ENCODE results near the gene MRPS6. TPM values are rescaled to one million over a fixed set of nuclear protein-coding genes. Genes with fewer than 3 reads are reported as not detected.
A peak's percentile ranks its signal among the peaks of the same experiment; 100 is the strongest.

Gene MRPS6
- total and polyA plus RNA-seq, 2 of the 13 experiments (the other 11 are each of a cell fraction or from before 2014, with no cell fraction given), result 14.2 to 26.9 TPM

DNA sequence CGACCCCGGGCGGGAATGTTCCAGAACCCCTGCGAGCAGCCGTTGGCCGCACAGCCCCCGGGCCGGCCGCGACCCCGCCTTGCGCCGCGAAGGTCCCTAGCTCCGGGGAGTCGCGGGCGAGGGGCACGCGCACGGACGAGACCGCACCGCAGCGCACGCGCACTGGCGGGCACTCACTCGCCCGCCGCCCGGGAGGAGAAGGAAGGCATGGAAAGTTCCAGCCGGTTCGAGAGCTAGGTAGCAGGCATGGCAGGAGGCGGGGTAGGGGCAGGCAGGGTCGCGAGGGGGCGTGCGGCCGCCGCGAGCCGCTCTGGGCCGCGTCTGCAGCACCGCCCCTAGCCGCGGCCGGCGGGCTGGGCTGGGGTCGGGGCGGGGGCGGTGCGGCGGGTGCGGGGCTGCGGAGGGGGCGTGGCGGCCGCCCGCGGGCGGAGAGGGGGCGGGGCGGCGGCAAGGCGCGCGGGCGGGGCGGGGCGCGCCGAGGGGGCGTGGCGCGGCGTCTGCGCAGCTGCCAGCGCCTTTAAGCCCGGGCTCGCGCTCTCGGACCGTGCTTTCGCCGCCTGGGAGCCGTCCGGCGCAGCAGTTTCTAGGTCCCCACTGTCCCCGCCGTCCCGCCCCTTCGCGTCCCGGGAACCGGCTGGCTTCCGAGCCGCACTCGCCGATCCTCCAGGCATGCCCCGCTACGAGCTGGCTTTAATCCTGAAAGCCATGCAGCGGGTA lies at the start of gene MRPS6, which contains the start of gene SLC5A3 (continued):
- no peak for TF ChIP-seq ZNF460 (CRISPR knock-in tag; IDR thresholded peaks at IDR 0.05; ENCODE audit: borderline replicate concordance)
- TF ChIP-seq E2F5 (CRISPR knock-in tag; conservative IDR thresholded peaks at IDR 0.05), result peak; percentile 35; the same call in 1 of the 2 replicates
- no peak for TF ChIP-seq THAP8 (CRISPR knock-in tag; IDR thresholded peaks at IDR 0.05; ENCODE audit: borderline replicate concordance)
- TF ChIP-seq SCMH1 (CRISPR knock-in tag; IDR thresholded peaks at IDR 0.05; ENCODE audit: borderline replicate concordance), result no peak
- no peak; the same call in 1 of the 2 replicates for TF ChIP-seq ZNF614 (CRISPR knock-in tag; IDR thresholded peaks at IDR 0.05; ENCODE audit: borderline replicate concordance)
- TF ChIP-seq ZFYVE20 (CRISPR knock-in tag; IDR thresholded peaks at IDR 0.05; ENCODE audit: borderline replicate concordance, low read depth), result no peak
- TF ChIP-seq ARID2 (CRISPR knock-in tag; IDR thresholded peaks at IDR 0.05; ENCODE audit: borderline replicate concordance), result no peak
- peak; percentile 52 for TF ChIP-seq ASH2L (IDR thresholded peaks at IDR 0.05; ENCODE audit: insufficient read length, low read depth, low read length)
- 0 out of 2 replicates have a peak, but pooled peaks have one; percentile 36 for TF ChIP-seq MXD4 (CRISPR knock-in tag; IDR thresholded peaks at IDR 0.05)
- no peak for TF ChIP-seq PPARG (CRISPR knock-in tag; conservative IDR thresholded peaks at IDR 0.05)
- TF ChIP-seq, protein P1, sequence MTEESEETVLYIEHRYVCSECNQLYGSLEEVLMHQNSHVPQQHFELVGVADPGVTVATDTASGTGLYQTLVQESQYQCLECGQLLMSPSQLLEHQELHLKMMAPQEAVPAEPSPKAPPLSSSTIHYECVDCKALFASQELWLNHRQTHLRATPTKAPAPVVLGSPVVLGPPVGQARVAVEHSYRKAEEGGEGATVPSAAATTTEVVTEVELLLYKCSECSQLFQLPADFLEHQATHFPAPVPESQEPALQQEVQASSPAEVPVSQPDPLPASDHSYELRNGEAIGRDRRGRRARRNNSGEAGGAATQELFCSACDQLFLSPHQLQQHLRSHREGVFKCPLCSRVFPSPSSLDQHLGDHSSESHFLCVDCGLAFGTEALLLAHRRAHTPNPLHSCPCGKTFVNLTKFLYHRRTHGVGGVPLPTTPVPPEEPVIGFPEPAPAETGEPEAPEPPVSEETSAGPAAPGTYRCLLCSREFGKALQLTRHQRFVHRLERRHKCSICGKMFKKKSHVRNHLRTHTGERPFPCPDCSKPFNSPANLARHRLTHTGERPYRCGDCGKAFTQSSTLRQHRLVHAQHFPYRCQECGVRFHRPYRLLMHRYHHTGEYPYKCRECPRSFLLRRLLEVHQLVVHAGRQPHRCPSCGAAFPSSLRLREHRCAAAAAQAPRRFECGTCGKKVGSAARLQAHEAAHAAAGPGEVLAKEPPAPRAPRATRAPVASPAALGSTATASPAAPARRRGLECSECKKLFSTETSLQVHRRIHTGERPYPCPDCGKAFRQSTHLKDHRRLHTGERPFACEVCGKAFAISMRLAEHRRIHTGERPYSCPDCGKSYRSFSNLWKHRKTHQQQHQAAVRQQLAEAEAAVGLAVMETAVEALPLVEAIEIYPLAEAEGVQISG (CRISPR knock-in tag; IDR thresholded peaks at IDR 0.05), result peak; percentile 35
- no peak for TF ChIP-seq ZNF143 (CRISPR knock-in tag; IDR thresholded peaks at IDR 0.05)
- TF ChIP-seq REPIN1 (CRISPR knock-in tag; IDR thresholded peaks at IDR 0.05; ENCODE audit: borderline replicate concordance, low read depth), result no peak
- TF ChIP-seq, protein P2, sequence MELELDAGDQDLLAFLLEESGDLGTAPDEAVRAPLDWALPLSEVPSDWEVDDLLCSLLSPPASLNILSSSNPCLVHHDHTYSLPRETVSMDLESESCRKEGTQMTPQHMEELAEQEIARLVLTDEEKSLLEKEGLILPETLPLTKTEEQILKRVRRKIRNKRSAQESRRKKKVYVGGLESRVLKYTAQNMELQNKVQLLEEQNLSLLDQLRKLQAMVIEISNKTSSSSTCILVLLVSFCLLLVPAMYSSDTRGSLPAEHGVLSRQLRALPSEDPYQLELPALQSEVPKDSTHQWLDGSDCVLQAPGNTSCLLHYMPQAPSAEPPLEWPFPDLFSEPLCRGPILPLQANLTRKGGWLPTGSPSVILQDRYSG (CRISPR knock-in tag; IDR thresholded peaks at IDR 0.05), result no peak
- TF ChIP-seq ZNF441 (CRISPR knock-in tag; IDR thresholded peaks at IDR 0.05; ENCODE audit: borderline replicate concordance), result 0 out of 2 replicates have a peak, but pooled peaks have one; percentile 20
- TF ChIP-seq DZIP1 (CRISPR knock-in tag; IDR thresholded peaks at IDR 0.05), result no peak
- no peak for TF ChIP-seq ZNF136 (CRISPR knock-in tag; IDR thresholded peaks at IDR 0.05; ENCODE audit: low read depth)
- TF ChIP-seq RFXAP (CRISPR knock-in tag; IDR thresholded peaks at IDR 0.05; ENCODE audit: borderline replicate concordance), result no peak; the same call in 1 of the 2 replicates
- TF ChIP-seq ZNF230 (CRISPR knock-in tag; IDR thresholded peaks at IDR 0.05), result no peak
- TF ChIP-seq ZBTB7B (CRISPR knock-in tag; IDR thresholded peaks at IDR 0.05), result no peak
- TF ChIP-seq ONECUT2 (CRISPR knock-in tag; IDR thresholded peaks at IDR 0.05), result no peak

All from HepG2 (cell line).